Upper lobe of left lung (tissue), 4 donors: ENCODE data around the gene STN1.

ENCODE experiments used
- POLR2AphosphoS5 ChIP-seq, 2 donors: sonication (generic); formaldehyde crosslinking; IDR thresholded peaks; one replicate each; pipeline ENCODE4 v1.5.1; 2017; ENCODE audit warnings: antibody characterized with exemption in 2 of 2
- TF ChIP-seq, protein P1 (sequence below), 6 experiments: fragments of 450-650 bp in 4 of 6; fragments of 200-600 bp in 2 of 6; sonication (generic) in 2 of 6; IDR thresholded peaks; one replicate each; pipeline ENCODE4 v1.5.1; 2016 to 2019; ENCODE audit warnings: antibody characterized with exemption in 6 of 6

DNA sequence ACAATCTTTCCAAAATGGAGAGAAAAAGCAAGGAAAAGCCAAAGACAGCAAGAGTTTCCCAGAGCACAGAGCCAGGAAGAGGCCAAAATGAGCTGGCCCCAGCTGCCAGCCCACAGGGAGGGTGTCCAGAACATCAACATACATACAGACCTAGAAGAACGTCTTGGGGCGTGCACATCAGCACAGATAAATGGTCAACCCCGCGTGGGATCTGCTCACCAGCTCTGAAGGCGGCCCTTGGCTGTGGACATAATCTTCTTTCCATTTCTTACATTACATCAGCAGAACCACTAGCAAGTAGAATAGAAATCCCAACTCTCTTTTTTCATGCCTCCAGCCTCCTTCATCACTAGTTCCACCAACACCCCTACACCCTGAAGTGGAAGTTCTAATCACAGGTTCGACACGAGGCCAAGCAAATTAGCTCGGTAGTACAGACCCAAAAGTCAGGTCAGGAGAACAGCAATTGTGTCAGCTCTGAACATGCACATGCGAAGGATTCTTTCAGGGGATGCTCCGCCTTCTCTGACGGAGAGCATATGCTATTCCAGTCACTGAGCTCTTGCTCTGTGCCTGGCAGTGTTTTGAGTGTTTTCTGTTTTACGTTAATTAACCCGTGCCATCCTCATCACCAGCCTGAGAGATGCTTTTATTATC, 79.0 kb downstream of the STN1 start:
- TF ChIP-seq, protein P1, sequence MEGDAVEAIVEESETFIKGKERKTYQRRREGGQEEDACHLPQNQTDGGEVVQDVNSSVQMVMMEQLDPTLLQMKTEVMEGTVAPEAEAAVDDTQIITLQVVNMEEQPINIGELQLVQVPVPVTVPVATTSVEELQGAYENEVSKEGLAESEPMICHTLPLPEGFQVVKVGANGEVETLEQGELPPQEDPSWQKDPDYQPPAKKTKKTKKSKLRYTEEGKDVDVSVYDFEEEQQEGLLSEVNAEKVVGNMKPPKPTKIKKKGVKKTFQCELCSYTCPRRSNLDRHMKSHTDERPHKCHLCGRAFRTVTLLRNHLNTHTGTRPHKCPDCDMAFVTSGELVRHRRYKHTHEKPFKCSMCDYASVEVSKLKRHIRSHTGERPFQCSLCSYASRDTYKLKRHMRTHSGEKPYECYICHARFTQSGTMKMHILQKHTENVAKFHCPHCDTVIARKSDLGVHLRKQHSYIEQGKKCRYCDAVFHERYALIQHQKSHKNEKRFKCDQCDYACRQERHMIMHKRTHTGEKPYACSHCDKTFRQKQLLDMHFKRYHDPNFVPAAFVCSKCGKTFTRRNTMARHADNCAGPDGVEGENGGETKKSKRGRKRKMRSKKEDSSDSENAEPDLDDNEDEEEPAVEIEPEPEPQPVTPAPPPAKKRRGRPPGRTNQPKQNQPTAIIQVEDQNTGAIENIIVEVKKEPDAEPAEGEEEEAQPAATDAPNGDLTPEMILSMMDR (IDR thresholded peaks at IDR 0.05), result no peak
- TF ChIP-seq POLR2AphosphoS5 (IDR thresholded peaks at IDR 0.05), result no peak
